IPS-18c (cell line): ENCODE measurements around the gene VAV3.
"Not testable (repeated sequence)": the region's sequence is repeated elsewhere in the genome, so short reads cannot be mapped to it uniquely, and the experiment has no call there.

Experiments used
- H3K4me3 ChIP-seq: 2 replicates; pipeline ENCODE4 v1.7.0; 2013; ENCODE audit warnings: low read depth, mild to moderate bottlenecking, low read length, moderate library complexity; ENCODE audit not compliant: insufficient read depth
- H3K9me3 ChIP-seq: one replicate; pipeline ENCODE4 v1.6.1; 2013; ENCODE audit warnings: mild to moderate bottlenecking, low read length, moderate library complexity; ENCODE audit not compliant: control insufficient read depth, insufficient read depth

VAV3 gene

DNA sequence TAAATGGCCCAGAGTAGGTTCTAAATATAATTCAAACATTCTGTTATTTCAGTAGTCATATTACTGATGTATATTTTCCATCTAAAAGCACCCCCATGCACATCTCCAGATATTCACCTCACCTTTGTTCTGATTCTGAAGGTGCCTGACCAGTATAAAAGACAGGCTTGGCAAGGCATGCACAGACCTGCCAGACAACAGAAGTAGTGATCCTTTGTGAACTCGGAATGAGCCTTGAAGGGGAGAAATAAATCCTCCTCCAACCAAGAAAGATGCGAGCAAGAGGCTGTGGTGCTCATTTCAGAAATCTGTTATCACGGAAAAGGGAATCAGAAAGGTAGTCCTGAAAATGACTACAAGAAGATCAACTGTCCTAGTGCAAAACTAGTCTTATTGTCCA, 287.3 kb downstream of the VAV3 start:
- Histone ChIP-seq H3K4me3 (no peak overlapping the region), H3K9me3 (no peaks in the 10 kb centered on the region)

DNA sequence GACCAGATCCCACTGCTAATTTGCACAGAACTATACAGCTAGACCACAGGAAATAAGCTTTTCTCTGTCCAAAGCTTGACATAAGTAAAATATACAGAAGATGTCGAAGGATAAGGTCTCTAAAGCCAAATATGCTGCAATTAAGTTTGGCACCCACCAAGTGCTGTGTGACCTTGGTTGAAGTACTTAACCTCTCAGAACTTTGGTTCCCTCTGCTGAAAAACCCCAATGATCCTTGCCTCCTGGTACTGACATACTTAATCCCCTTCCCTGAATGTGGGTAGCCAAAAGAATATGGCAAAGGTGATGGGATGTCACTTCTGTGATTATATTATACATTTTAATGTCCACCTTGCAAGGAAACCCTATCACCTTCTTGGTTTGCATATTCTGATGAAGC, 290.5 kb downstream of the VAV3 start:
- Histone ChIP-seq H3K4me3 (no peak overlapping the region), H3K9me3 (no peaks in the 10 kb centered on the region)

DNA sequence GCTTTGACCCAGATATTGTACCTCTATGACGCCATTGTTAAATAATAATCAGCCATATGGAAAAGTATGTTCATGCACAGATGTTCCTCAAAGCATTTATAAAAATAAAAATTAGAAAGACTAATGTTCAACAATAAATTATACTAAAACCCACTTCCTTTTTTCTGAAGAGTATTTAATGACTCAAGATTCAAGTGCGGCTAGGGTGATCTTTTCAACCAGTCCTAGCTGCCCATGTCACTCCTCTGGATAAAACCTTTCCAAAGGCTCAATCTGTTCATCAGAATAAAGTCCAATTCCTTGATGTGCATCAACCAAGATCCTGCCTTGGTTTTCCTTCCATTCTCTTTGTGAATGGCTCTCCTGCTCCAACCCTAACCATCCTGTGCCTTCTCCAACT, 292.0 kb downstream of the VAV3 start:
- no peaks in the 10 kb centered on the region for H3K9me3 ChIP-seq
- no peak overlapping the region for H3K4me3 ChIP-seq

DNA sequence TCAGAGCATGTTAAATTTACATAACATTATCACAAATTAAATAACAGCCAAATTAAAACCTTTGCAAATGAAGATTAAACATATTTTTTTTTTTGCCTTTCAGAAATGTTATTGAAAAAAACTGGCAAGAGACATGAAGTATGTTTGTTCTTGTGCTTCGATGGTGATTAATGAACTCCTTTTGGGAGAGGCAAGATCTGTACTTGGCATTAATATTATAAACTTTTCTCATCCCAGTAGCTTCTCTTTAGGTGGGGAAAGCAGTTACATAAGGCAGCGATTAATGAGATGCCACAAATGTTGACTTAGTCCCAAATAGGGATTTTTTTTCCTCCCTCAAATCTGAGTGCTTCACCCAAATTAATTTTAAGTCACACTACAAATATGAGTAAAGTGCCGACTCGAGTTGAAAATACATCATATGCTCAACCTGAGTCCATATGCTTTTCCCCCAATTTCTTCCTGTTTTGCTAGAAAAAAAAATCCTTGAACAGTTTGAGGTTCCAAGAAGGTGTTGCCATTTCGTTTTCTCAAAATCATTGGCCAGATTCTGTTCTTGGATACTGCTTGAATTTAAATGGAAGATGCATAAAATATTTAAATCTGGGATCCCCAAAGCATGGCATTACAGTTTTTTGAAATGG, 294.5 kb downstream of the VAV3 start:
- Histone ChIP-seq H3K4me3 (no peak overlapping the region), H3K9me3 (no peaks in the 10 kb centered on the region)

DNA sequence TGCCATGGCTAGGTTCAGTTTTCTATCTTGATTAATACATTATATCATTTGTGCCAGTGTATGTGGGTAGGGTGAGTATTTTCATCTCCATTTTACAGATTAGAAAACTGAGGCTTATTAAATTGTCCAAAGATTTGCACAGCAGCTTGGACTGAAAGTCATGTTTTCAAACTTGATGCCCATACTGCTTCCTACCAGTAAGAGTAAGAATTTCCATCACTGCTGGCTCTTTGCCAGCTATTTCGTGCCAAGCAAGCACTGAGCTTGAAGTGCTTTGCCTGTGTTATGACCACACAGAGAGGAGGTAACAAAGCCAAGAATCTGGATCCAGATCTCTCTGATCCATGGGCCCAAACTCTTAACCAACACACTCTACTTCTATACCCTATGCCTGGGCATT, 295.0 kb downstream of the VAV3 start:
- no peak overlapping the region for H3K4me3 ChIP-seq

DNA sequence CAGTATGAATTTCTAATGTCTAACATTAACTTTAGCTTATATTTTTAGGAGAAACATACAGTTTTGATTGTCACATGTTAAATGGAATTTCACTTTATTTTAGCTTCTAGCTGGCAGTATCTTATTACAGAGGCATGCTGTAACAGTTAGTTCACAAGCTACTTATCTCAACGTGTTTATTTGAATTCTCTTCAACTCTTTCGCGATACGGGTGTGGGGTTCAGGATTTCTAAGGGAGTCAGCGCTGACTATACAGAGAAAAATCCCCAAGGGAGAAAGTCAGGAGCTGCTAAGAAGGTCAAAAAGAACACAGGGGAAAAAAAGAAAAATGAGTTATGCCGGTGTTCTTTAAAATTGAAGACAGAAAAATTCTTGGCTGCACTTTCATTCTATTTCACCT, 296.2 kb downstream of the VAV3 start:
- no peak overlapping the region for H3K4me3 ChIP-seq

More for the DNA sequence above, 295.0 kb downstream of the VAV3 start:
- H3K9me3 ChIP-seq, result no peaks in the 10 kb centered on the region

DNA sequence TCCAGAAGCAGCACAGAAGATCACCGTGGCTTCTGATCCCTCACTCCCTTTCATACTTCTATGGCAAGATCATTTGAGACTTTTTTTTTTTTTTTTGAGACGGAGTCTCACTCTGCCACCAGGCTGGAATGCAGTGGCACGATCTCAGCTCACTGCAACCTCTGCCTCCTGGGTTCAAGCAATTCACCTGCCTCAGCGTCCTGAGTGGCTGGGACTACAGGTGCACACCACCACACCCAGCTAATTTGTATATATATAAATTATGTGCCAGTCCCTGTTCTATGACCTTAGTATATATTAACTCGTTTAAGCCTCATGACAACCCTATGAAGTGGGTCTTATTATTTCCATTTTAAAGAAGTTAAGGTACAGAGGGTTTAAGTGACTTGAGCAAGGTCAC, 298.5 kb downstream of the VAV3 start:
- Histone ChIP-seq H3K4me3 (no peak overlapping the region), H3K9me3 (no peaks in the 10 kb centered on the region)

More for the DNA sequence above, 296.2 kb downstream of the VAV3 start:
- no peaks in the 10 kb centered on the region for H3K9me3 ChIP-seq

DNA sequence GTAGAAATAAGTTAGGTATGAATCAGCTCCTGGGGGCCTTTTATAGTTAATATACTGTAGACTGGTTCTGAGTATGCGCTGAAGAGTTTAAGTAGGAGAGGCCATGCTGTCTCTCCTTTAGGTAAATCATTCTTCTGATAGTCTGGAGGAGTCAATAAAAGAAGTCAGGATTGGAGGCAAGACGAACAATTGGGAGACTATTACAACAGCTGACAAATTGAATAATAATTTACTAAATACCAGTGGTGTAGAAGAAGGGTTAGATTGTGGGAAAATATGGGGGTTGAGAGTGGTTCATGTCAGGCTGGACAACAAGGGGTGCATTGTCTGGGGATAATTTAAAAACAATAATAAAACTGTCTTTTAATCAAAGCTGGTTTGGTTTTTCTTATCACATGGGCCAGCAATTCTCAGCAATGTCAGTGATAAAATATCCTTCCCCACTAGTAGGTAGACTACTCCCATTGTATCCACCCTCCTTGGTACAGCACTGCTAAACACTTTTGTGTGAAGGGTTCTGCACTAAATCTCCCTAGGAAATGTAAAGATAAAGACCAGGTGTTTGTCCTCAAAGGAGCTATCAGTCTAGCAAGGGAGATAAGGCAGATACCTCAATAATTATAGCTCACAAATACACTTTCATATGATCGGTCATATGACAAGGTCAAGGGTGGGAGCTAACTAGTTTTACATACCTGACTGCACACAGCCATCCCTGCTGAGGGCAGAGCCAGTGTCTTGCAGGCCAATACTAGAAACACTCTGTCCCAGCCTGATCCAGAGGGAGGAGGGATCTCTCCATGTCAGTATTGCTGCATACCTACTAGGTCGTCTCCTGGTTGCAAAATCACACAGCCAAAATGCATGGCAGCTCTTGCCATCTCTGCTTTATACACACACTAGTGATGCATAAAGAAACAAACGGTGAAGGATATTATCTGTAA, 299.7 kb downstream of the VAV3 start:
- no peaks in the 10 kb centered on the region for H3K9me3 ChIP-seq
- no peak overlapping the region for H3K4me3 ChIP-seq

DNA sequence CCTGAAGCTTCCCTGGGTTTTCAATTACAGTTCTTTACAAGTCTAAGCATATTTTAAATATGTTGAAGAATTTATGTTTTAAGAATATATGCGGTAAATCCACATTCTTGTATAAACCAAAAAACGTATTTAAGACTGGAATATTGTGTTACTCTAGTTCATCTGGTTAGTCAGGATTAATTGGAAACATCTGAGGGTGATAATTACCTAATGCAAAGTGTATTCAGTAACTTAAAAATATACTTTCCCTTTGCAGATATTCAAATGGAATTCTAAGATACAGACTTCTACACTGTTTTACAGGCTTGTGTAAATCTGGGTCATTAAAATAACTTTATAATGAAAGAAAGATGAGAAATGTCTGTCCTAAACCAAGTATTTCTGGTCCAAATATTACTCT, 302.0 kb downstream of the VAV3 start:
- Histone ChIP-seq H3K4me3 (no peak overlapping the region), H3K9me3 (no peaks in the 10 kb centered on the region)

DNA sequence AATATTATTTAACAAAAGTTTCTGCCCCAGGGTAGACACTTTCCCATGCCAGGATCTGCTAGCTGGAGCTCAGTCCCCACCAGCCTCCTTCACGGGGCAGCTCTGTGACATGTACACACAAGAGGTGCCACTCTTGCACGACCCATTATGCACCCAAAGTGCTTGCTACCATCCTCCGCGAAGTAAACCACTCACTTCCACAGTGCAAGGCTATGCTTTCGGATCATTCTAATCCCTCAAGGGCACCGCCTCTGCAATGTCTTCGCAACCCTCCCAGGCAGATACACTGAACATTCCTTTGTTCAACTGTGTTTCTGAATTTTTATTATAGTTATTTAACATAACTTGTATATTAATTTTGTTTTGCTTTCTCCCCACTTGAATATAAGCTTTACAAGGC, 303.8 kb downstream of the VAV3 start:
- Histone ChIP-seq H3K4me3 (no peak overlapping the region), H3K9me3 (no peaks in the 10 kb centered on the region)

DNA sequence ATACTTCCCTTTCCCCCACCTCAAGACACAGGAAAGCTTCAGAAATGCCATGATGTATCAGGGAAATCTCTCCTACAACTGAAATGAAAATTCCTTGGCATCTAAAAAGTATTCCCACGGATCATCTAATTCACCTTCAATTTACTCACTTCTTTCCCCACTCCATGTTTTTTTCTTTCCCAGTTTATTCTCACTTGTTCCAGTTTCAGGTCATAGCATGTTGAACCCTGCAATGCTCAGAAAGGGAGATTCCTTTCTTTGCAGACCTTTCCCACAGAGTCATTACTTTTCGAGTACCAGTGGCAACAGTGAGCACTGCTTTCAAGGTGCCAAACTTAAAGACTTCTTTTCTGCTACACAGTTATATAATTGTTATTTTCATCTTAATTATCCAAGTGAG, 305.0 kb downstream of the VAV3 start:
- H3K9me3 ChIP-seq, result no peaks in the 10 kb centered on the region
- H3K4me3 ChIP-seq, result no peak overlapping the region

DNA sequence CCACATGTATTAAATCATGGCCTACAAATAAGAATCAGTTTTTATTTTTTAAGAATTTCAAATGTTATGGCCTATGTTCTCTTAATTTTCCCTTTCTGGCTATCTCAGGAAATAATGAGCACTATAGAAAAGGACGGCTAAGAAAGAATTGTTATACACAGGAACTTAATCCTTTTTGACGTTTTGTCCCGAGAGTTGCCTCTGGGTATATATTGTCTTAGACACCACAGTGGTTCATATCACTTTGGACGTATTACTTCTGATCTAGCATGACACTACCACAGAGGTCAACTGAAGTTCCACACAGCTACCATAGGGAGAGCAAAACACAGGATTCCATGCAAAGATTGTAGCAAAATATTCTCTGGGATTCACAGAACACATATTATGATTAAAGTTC, 307.6 kb downstream of the VAV3 start:
- Histone ChIP-seq H3K4me3 (no peak overlapping the region), H3K9me3 (no peaks in the 10 kb centered on the region)

DNA sequence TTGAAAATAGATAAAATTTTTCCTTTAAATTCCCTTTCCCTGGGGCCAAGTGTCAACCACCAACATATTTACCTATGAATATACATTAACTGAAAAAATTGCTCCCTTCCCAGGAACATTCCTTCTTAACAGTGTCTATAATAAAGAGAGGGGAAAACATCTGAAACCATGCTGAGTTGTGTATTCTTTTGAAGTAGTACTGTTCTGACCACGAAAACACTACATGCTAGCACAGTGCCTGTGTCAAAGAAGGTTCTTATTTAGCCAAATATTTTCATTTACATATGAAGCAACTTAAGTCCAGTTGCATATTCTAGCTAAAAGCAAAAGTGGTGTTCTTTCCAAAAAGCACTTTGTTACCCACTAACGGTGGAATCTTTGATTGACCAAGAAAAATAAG, 311.2 kb downstream of the VAV3 start:
- H3K4me3 ChIP-seq, result no peak overlapping the region
- H3K9me3 ChIP-seq, result no peaks in the 10 kb centered on the region

DNA sequence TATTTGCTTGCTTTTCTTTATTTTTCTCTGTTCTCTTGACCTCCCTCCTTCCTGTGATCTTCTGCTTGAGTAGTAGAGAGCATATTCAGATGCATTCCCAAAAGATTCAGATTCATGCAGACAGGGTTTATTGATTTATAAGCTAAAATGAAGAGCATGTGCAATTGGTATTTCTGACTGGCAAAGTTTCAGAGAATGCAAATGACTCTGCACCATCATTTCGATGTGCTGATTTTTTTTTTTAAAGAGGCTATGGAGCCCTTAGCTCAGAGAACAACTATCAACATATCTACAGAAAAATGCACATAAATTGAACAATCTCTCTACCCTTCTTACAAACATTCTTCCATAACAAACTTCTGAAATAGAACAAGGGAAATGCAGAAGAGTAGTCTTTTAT, 312.0 kb downstream of the VAV3 start:
- Histone ChIP-seq H3K4me3 (no peak overlapping the region), H3K9me3 (no peaks in the 10 kb centered on the region)

DNA sequence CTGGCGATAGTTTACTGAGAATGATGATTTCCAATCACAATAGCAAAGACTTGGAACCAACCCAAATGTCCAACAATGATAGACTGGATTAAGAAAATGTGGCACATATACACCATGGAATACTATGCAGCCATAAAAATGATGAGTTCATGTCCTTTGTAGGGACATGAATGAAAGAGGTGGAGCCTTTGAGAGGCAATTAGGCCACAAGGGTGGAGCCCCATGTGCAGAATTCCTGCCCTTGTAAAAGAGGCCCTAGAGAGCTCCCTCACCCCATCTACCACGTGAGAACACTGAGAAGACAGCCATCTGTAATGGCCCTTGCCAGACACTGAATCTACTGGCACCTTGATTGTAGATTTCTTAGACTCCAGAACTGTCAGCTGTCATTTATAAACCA, 314.2 kb downstream of the VAV3 start:
- not testable (repeated sequence) for H3K4me3 ChIP-seq, H3K9me3 ChIP-seq

DNA sequence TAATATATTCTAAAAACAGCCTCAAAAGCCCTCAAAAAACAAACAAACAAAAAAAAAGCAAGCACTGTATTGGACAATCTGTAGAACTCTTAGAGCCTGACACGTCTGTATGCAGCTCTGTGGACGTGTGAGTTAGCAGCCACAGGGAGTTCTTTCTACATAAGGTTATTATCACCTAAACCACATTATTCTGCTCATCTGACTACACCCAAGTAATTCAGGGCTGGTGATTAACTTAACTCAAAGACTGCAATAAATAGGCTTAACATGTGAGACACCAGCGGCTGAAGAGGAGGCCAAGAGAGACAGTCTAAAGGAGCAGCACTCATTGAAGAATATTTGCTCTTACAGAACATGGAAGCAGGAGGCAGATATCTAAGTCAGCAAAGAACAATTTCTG, 316.0 kb downstream of the VAV3 start:
- Histone ChIP-seq H3K9me3 (no peaks in the 10 kb centered on the region), H3K4me3 (no peak overlapping the region)

DNA sequence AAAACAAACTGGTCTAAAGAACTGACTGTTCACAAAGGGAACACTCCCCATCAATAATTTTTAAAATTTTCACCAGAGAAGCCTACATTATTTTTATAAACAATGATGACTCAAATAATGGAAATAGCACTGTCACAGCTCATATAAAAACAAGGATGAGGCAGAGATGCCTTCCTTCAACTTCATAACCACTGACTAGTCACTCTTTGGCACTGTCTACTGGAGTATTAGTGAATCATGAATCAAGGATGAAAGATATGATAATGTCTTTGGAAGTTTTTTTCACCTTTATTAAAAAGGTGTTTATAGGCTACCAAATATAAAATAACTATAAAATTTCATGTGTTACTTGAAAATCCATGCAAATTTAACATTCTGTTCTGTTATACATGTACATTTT, 316.9 kb downstream of the VAV3 start:
- Histone ChIP-seq H3K4me3 (no peak overlapping the region), H3K9me3 (no peaks in the 10 kb centered on the region)

DNA sequence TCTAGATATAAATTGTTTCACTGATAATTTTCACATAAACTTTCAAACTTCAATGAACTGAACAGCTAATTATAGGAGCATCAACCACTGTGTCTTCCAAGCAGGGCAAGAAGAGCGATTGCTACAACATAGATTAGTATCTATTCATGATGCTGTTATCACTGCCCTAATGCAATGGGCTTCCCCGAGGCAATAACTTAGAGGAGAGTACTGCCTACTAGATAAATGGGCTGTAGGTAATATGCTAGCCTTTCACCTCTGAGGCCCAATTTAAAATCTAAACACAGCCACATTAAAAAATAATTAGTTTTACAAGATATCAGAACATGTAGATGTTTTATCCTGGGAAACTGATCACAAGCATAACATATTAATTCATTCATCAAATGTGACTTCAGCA, 318.0 kb downstream of the VAV3 start:
- no peaks in the 10 kb centered on the region for H3K9me3 ChIP-seq
- H3K4me3 ChIP-seq, result no peak overlapping the region
